UCSD-AML1 (cell line): ENCODE data around the gene TFB2M.
"Not testable (repeated sequence)": the region's sequence is repeated elsewhere in the genome, so short reads cannot be mapped to it uniquely, and the experiment has no call there.

Experiments
- DNase-seq: peaks from one replicate; lab custom pipeline; 2025; ENCODE audit not compliant: unreplicated experiment; lab: John Stamatoyannopoulos, UW

The TFB2M gene

DNA sequence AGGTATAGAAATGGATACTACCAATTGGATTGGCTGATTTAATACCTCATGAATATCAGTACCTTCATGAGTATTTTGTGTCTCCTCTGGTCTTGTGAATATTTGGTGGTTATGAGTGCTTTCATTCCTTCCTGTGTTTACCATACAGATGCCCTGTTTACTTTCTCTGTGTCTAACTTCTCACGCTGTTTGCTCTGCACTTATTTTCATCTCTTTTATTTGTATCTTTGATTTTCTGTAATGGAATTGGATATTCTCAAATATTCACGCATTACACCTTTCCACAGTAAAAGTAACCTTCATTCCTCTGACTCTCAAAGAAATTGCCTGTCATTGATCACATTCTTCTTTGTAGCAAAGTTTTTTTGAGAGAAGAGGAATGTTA, 17.0 kb upstream of the TFB2M start:
- DNase-seq = no peak

DNA sequence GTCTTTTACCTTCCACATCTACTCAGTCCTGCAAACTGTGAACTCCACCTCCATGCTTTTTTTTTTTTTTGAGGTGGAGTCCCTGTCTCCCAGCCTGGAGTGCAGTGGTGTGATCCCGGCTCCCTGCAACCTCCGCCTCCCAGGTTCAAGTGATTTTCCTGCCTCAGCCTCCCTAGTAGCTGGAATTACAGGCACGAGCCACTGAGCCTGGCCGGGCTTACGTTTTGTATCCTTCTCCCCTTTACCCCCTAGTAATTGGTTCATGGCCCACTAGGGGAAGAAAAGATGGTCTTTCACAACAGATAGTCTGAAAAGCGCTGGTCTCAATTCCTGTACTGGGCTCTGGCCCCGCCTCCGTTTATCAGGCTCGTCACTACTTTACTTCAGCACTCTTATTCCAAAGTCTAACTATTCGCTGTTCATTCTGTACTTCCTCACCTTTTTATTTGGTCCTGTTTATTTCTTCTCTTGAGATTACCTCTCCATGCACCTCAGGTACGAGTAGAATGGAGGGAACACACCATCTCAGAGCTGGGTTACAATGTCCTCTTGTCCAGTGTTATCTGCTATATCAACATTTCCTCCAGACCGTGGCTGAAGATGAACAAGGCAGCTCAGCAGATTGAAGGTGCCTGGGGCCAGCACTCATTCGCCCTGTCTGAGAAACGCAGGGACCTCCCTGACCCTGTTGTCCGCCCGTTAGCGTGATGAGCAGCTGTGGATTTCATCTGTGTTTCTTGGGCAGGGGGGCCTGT, 16.4 kb upstream of the TFB2M start:
- DNase-seq = no peak

DNA sequence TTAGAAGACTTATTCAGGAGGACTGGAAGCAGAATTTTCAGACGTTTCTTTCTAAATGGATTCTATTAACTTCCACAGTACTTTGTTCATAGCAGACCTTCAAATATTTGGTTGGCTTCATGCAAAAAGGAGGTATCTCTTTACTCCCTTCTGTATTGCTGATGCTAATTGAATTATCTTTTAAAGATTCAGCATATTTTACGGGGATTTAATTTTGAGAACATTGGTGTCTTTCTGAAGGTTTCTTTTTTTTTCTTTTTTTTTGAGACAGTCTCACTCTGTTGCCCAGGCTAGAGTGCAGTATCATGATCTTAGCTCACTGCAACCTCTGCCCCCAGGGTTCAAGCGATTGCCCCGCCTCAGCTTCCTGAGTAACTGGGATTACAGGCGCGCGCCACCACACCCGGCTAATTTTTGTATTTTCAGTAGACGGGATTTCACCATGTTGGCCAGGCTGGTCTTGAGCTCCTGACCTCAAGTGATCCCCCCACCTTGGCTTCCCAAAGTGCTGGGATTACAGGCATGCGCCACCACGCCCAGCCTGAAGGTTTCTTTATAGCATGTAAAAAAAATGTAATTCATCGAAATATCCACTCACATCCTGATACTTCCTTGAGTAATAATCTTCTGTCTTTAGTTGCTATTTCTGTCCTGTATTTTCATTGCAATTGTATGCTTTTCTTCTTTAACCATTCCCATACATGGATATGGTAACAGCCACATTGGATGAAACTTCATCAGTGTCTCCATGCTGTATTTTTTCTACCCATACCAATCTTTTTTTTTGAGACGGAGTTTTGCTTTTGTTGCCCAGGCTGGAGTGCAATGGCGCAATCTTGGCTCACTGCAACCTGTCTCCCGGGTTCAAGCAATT, 14.7 kb upstream of the TFB2M start:
- DNase-seq = no peak

DNA sequence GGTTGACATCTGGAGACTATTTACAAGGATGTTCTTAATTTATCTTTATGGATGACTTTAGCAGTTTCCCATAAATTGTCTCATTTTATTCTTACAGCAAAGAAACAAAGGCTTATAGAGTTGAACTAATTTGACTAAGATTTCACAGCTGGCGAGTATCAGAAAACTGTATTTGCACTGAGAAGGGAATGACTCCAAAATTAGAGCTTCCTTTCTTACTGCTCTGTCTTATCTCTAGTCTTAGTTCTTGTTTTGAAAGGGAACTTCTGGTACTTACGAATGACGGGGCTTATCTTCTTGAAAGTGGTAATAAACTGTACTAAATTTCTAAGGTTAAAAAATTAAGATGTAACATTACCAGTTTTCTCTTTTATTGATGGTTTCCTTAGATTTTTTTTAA, 13.8 kb upstream of the TFB2M start:
- no peak for DNase-seq

DNA sequence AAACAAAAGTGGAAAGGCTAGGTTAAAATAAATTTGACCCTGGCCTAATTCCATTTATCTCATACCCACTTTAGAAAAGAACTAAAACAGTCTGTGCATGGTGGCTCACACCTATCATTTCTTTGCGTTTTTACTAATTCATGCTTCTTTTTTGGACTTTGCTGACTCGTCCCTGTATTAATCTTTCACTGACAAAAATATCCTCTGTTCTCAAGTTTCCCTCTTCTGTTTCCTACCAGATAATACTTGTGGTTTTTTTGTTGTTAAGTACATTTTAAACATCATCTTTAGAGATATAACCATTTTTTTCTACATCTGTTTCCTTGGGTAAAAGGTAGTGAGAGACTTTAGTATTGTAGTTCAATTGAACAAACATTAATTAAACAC, 11.7 kb upstream of the TFB2M start:
- DNase-seq = no peak

DNA sequence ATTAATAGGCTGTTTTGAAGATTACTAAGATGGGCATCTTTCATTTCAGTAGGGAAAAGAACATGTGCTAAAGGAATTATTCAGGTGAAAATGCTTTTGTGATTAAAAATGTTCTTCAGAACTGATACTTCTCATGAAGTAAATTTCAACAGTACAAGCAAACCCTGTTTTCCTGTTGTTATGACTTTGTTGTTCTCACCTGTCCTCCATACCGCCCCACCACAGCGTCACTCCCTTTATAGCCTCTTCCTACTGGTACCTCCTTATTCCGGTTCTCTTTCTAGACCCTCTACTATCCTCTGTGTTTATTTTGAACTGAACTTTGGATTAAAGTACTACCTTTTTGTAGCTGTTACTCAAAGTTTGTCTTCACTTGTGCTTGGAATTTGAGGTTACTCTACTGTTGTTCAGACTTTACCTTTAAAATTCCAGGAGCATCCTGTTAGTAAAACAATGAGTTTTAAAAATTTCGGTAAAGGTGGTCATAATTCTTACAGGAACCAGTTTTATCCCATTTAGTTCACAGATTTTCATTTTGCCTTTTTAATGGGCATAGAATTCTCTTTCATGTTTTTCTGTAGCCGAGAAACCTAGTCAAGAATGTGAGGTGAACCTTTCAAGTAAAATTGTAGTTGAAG, 11.1 kb upstream of the TFB2M start:
- no peak for DNase-seq

DNA sequence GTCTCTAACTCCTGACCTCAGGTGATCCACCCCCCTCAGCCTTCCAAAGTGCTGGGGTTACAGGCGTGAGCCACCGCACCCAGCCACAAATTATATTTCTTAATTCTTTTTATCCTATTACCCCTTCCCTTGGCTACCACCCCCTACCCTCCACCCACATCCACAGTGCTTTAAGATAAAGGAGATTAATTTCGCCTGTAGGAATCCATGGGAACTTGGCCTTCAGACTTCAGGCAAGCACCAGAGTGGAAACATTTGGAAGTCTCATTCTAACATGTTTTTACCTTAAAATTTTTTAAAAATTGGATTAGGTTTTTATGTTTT, 10.6 kb upstream of the TFB2M start:
- DNase-seq = no peak

DNA sequence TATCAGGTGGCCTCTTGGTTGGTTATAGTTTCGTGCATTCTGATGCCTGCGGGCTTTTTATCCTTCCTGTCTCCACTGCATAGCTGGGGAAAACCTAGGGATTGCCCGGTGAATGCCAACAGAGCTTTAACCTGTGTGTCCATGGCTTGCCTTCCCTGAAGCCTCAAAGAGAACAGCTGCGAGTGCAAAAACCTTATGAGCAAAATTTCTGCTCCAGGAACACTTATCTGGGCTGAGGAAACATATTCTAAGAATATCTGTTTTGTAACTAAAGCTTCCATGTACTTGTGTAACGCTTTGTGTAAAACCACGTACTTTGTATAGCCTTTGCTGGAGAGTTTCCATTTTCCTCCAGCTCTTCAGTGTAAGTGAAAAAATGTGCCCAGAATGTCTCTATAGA, 7.4 kb upstream of the TFB2M start:
- no peak for DNase-seq

DNA sequence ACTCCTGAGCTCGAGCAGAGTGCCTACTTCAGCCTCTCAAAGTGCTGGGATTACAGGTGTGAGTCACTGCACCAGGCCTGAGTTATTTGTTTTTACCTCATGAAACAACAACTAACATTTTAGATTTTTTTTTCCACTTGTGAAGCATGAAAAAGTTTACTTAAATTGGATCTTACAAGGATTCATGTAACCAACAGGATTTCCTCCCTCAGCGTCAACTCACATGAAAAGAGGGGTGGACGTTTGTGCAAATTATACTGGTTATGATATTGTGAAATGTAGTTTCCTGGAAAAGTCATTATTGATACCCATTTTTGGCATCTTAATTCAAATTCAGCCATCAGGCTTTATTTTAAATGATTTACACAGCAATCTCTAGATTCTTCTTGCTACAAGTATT, 6.7 kb upstream of the TFB2M start:
- no peak for DNase-seq

DNA sequence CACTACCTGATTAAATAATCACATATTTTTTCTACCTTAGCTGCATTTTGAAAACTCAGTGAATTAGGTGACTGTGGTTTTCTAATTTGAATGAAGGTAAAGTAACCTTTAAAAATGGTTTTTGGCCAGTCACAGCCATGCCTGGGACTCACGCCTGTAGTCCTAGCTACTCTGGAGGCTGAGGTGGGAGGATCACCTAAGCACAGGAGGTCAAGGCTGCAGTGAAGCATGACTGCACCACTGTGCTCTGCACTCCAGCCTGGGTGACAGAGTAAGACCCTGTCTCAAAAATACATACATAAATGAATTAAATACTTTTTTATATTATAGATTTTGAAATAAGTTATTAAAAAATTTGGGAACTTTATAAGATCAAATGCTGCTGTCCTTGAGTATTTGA, 5.9 kb upstream of the TFB2M start:
- DNase-seq = no peak

DNA sequence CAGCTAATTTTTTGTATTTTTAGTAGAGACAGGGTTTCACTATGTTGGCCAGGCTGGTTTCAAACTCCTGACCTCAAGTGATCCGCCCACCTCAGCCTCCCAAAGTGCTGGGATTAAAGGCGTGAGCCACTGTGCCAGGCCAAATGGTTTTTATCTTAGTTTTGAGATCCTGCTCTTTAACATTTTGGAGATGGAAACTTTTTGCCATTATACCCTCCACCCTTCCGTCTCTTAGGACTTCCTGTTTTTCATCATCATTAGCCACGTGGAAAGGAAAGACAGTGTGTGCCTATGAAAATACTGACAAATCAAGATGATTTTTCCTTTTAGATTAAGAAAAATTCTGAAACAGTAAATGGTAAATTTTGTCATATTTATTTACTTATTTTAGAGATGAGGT, 5.2 kb upstream of the TFB2M start:
- not testable (repeated sequence) for DNase-seq

DNA sequence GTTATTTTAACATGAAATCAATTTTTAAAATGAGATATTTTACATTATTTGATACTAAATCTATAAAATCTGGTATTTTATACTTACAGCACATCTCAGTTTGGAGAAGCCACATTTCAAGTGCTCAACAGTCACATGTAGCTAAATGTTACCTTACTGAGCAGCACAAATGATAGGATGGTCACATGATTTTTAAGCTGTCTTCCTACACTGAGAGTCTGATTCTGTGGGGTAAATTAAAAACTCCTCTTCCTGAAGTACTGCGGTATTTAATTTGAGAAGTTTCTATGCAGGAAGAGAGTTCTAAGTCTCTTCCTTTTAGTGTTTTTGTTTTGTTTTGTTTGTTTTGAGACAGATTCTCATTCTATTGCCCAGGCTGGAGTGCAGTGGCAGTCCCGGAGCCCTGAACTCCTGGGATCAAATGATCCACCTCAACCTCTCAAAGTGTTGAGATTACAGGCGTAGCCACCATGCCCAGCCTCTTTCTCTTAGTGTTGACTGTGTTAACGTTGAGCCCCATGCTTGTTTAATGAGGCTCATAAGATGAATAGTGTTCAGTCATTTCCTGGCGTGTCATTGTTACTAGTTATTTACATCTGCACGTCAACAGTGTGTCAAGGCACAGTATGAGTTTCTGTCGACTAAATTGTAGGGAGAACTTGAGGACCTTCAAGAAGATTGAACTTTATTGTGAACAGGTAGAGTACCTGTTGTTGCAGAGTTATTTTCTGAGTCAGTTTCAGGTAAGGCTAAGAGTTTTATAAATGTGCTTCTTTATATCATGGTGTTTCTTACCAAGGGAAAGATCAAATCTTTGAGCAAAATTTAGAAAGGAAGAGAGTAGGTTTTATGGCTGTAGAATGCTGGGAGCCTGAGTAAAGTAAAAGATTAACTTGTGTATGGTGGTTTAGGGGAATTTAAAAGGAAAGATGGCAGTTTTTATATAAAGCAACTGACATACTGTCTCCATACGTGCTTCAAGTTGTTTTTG, 3.5 kb upstream of the TFB2M start:
- peak; percentile 24 for DNase-seq

DNA sequence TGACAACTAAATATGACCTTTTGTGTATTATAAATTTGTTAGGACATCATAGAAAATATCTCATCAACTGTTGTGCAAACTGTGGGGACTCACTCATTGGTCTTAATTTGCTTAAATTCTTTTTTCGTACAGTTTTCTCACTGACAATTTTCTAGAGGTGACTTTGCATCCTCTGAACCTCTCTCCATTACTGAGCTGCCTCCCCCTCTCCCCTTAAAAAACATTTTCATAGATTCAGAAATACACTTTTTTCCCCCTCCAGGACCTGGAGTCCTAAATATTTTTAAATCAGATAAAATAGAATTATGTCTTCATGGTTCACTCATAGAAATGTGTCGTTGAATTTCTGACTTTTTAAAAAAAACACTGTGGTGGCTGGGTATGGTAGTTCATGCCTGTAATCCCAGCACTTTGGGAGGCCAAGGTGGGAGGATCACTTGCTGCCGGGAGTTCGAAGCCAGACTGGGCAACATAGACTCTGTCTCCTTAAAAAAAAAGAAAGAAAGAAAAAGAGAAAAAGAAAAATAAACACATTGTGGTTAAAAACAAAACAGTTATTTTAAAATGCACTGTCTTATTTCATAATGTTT, 1.7 kb upstream of the TFB2M start:
- DNase-seq = no peak

DNA sequence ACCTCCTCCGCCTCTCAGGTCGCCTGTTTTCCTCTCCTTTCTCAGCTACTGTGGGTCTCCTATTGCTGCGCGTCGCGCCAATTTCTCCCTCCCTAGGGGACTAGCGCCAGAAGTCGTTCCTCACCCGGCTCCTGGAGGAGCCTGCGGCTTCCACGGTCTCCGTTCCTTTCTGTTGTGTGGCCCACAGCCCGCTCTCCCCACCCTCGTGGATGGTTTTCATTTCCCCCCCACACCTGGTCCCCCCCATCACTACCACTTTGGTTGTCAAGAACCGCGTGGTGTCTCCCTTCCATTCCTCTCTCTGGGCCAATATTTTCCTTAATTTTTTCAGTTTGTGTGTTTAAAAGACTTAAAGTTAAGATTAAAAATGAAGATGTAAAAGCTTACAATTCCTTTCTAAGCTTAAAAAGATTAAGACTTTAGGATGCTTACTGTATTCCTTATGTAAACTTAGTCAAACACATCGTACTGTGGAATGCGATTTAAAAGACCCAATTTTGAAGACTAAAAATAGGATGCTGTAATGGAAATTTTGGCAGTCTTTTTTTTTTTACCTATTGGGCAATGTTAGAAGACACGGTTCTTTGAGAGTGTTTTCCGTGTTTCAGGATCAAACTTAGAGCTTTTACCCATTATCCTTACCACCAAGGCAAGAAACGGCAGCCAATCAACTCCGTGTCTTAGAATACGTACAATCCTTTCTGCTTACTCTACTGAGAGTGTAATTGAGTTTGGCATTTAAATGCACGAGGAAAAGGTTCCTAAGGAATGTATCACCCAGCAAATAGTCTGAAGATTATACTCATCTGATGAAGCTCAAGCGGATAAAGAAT, 968 bp upstream of the TFB2M start:
- no peak for DNase-seq

DNA sequence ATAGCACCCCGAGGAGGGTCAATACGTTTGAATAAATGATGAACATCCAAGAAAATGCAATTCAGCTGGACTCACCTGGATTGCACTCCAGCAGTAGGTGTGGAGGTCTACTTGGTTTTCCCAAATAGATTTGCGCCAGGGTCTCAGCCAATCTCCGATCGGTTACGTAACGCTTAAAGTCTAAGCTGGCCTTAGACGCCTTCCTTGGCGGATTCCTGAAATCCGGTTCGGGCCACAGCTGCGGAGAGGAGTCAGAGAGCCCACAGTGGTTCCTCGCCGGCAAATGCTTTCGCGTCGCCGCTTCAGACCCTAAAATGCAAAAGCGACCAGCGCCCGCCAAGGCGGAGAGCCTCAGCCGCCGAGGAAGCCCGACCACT, 322 bp downstream of the TFB2M start:
- no peak for DNase-seq

DNA sequence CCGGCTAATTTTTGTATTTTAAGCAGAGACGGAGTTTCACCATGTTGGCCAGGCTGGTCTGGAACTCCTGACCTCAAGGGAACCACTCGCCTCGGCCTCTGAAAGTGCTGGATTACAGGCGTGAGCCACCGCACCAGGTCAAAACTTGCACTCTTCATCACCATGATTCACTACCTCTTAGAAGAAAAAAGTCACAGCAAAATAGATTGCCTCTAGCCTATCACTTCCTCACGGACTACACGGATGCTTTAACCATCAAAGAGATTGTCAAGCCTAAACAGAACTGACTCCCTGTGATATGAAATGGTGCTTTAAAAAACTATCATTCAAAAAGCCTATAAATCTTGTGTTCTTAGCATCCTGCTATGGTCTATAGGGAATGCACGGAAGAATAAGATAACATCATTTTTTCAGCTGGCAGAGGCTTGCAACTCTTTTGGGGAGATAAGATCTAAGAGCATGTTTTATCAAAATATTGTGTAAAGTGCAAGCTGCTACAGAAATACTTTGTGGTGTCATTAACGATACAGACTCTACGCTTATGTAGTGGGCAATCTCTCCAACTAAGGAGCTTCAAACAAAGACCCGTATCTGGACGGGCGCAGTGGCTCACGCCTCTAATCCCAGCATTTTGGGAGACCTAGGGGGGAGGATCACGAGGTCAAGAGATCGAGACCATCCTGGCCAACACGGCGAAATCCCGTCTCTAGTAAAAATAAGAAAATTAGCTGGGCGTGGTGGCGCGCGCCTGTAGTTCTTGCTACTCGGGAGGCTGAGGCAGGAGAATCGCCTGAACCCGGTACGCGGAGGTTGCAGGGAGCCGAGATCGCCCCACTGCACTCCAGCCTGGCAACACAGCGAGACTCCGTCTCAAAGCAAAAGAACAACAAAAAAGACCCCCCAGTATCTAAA, 966 bp downstream of the TFB2M start:
- DNase-seq = no peak

DNA sequence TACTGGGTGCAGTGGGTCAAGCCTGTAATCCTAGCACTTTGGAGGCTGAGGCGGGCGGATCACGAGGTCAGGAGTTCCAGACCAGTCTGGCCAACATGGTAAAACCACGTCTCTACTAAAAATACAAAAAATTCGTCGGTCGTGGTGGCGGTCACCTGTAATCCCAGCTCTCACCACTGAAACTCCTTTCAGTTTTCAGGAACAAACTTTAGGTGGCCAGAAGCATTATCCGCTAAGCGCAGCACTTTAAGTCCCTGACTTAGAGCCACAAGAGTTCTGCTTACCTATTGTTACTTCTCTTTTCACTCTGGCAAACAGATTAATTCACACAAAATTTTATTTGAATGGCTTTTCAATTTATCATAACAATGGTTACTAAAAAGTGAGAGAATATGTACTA, 5.2 kb downstream of the TFB2M start:
- not testable (repeated sequence) for DNase-seq

DNA sequence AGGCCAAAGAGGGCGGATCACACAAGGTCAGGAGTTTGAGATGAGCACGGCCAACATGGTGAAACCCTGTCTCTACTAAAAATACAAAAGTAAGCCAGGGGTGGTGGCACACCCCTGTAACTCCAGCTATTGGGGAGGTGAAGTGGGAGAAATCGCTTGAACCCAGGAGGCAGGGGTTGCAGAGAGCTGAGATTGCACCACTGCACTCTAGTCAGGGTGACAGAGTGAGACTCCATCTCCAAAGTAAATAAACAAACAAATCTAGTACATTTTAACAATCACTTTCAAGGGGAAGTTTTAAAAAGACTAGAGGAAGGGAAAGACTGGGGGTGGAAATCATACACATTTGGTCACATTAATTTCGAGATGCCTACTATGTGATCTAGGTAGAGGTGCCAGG, 6.8 kb downstream of the TFB2M start:
- no peak for DNase-seq

DNA sequence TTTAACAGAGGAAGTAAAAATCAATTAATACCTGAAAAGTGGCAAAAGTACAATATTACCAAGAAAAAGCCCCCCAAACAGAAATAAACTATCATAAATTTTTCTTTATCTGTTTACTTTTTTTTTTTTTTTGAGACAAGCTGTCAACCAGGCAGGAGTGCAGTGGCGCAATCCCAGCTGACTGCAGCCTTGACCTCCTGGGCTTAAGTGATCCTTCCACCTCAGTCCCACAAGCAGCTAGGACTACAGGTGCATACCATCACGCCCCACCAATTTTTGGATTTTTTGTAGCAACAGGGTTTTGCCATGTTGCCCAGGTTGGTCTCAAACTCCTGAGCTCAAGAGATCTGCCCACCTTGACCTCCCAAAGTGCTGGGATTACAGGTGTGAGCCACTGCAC, 8.0 kb downstream of the TFB2M start:
- no peak for DNase-seq
